NCI-H1048 (cell line): Measurements from ENCODE around the gene AADACL4.
"Not testable (repeated sequence)": the region's sequence is repeated elsewhere in the genome, so short reads cannot be mapped to it uniquely, and the experiment has no call there.

Experiments used
- DNase-seq: peaks from one replicate; lab custom pipeline; 2025; lab: John Stamatoyannopoulos, UW

AADACL4 gene

DNA sequence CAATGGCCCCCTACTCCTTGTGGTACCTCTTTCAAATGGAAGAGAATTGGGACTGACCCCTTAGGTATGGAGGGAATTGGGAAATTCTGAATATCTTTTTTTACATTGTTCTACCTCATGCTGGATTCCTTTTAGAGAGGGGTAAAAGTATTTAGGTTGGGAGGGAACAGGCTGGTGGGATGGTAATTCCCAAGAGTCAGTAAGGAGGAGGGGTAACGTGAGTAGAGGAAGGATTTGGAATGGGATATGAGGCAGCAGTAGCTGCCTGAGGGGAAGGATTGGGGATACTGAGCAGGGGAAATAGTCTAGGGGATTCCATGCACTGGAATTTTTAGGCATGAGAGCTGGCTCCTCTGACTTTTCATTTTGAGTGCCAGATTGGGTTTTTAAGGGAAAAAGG is 68.2 kb downstream of the AADACL4 start:
- no peak for DNase-seq

- DNase-seq: no peak
Measured at GRCh38 chr1:12712929-12713328, 69.0 kb downstream of the AADACL4 start.

DNA sequence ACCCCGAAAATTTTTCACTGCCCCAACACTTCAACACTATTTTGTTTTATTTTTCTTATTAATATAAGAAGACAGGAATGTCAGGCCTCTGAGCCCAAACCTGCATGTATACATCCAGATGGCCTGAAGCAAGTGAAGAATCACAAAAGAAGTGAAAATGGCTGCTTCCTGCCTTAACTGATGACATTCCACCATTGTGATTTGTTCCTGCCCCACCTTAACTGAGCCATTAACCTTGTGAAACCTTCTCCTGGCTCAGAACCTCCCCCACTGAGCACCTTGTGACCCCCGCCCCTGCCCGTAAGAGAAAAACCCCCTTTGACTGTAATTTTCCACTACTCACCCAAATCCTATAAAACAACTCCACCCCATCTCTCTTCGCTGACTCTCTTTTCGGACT is 69.8 kb downstream of the AADACL4 start:
- not testable (repeated sequence) for DNase-seq

- no peak for DNase-seq
Measured at GRCh38 chr1:12714710-12715475, 71.0 kb downstream of the AADACL4 start.

- DNase-seq: no peak
Measured at GRCh38 chr1:12715896-12716437, 72.1 kb downstream of the AADACL4 start, which contains the start of gene AADACL3. Gene AADACL3 (plus strand): TSS chr1:12716110. CDS start chr1:12716177, 67 bp downstream.
